Stimulated activated CD4-positive, alpha-beta T cell treated with anti-CD3 and anti-CD28 coated beads, Interleukin-15, amount 100 ng/mL, for 24 hours (primary cell): ENCODE results near the gene AKNA.

Experiments used
- DNase-seq: peaks from one replicate; pipeline ENCODE4 v3.0.0-alpha.2; 2020

Gene AKNA, protein sequence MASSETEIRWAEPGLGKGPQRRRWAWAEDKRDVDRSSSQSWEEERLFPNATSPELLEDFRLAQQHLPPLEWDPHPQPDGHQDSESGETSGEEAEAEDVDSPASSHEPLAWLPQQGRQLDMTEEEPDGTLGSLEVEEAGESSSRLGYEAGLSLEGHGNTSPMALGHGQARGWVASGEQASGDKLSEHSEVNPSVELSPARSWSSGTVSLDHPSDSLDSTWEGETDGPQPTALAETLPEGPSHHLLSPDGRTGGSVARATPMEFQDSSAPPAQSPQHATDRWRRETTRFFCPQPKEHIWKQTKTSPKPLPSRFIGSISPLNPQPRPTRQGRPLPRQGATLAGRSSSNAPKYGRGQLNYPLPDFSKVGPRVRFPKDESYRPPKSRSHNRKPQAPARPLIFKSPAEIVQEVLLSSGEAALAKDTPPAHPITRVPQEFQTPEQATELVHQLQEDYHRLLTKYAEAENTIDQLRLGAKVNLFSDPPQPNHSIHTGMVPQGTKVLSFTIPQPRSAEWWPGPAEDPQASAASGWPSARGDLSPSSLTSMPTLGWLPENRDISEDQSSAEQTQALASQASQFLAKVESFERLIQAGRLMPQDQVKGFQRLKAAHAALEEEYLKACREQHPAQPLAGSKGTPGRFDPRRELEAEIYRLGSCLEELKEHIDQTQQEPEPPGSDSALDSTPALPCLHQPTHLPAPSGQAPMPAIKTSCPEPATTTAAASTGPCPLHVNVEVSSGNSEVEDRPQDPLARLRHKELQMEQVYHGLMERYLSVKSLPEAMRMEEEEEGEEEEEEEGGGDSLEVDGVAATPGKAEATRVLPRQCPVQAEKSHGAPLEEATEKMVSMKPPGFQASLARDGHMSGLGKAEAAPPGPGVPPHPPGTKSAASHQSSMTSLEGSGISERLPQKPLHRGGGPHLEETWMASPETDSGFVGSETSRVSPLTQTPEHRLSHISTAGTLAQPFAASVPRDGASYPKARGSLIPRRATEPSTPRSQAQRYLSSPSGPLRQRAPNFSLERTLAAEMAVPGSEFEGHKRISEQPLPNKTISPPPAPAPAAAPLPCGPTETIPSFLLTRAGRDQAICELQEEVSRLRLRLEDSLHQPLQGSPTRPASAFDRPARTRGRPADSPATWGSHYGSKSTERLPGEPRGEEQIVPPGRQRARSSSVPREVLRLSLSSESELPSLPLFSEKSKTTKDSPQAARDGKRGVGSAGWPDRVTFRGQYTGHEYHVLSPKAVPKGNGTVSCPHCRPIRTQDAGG (N-terminal part only)

DNA sequence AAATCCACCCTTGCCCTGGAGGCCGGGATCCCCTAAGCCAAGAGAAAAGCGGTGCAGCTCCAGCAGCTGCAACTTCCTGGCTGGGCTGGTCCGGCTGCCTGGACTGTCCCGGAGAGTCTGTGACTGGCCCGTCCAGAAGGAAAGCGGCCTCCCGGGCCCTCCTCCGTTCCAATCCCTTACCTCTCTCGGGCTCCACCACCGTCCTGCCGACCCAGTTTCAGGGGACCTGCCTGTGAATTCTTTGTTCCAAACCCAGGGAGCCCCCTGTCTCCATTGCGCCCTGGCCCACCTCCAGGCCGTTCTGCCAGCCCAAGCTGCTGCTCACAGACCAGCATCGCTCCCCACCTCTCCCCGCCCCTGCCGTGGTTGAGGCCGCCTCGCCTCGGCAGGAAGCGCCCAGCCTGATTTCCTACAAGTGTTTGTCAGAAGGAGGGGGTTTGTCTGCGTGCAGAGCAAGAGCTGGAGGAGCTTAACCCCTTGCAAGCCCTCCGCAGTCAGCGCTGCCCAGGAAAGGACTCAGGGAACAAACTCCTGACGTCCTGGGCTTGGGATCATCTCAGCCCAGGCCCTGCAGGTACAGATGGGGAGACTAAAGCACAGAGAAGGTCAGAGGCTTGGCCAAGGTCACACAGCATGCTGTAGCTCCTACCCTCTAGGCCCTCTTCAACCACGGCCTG, at the start of gene AKNA:
TSS of gene AKNA (minus strand) at position 303 of the 677 bp plus-strand sequence. CDS start 6,649 bp downstream, outside the sequence.
- peak; percentile 88 for DNase-seq

DNA sequence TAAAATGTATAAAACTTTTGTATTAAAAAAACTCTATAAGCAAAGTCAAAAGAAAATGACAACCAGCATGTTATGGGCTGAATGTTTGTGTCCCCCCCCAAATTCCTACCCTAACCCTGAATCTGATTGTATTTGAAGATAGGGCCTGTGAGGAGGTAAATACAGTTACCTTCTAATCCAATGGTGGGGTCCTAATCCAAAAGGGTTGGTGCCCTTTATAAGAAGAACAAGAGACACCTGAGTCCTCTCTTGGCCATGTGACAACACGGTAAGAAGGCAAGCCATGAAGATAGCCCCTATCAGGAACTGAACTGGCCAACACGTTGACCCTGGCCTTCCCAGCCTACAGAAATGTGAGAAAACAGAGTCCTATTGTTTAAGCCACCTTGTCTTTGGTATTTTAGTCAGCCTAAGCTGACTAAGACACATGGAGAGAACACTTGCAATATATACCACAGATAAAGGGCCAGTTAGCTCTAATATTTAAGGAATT, 49.7 kb upstream of the AKNA start:
- no peak for DNase-seq

DNA sequence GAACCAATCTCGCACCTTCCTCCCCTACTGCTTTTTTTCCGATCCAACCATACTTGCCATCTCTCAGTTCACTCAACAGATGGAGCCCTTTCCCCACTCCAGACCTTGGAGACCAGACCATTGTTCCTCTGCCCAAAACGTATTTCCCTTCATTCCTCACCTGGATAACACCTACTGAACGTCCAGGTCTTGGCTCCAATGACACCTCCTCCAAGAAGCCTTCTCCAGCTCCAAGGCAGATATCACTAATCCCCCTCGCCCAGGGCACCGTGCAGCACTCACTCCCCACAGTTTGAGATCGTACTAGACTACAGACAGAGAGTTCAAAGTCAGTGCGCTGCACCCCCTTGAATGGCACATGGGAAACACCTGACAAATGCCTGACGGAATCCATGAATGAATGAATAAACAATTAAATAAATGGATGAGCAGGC, 47.1 kb upstream of the AKNA start:
- DNase-seq, result peak; percentile 9

DNA sequence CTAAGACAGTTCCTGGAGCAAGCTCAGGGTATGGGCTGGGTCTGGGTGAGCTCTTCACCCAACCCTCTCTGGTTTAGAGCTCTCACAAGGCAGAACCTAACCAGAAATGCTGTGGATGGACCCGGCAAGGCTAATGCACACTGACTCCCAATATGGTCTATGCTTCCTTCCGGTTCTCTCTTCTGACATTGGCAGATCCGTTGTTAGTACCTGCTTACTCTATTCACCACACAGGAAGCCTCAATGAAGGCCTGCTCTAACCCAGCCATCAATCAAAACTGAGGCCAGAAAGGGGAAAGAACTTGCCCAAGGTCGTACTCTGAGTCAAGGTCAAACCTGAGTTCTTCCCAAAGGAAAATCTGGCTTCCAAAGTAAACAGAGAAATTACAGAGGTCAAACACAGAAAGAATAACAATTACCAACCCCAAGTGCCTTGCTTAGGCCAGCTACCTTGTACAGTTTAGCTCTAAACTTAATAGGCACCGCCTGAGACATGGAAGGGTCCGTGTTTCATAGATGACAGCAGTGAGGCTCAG, 46.0 kb upstream of the AKNA start:
- no peak for DNase-seq

DNA sequence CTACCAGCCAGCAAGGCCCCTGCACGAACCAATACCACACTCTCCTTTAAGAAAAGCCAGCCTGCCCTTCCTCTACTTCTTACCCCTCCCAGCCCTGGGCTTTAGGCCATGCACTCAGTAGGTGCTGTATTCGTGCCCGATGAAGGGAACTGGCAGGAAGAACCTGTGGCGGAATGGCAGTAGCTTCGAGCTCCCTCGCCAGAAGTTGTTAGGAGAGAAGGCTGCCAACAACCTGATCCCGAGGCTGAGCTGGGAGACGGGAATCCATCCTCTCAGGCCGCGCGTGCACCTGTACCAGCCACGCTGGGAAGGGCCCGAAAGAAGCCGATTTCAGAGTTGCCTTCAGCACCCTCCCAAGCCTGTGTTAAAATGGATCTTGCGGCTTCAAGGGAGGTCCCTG, 45.3 kb upstream of the AKNA start:
- no peak for DNase-seq

DNA sequence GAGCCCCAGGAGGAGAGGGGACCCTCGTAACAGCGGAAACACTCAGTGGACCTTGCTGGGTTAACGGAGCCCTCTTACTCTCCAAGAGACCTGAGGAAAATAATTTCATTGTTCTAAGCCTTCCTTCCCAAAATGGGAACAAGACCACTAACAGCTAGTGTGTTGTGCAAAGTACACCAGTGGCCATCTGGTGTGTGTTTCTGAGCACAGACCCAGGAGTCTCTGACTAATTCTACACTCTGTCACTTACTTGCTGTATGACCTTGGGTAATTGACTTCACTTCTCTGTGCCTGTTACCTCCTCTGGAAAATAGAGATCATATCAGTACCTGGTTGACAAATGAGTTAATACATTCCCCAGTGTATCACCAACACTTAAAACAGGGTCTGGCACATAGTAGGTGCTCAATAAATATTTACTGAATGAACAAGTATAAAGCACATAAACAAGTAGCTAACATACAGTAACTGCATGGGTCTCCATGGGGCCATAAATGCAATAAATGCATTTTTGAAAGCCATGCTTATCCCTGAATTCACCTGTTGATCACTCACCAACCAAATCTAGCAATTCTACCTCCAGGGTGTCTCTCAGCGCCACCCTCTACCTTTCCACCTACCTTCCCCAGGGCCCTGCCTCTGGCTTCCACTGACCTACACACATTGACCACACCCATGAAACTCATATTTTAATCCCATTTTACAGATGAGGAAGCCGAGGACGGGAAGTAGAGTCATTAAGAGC, 44.7 kb upstream of the AKNA start:
- DNase-seq, result no peak

DNA sequence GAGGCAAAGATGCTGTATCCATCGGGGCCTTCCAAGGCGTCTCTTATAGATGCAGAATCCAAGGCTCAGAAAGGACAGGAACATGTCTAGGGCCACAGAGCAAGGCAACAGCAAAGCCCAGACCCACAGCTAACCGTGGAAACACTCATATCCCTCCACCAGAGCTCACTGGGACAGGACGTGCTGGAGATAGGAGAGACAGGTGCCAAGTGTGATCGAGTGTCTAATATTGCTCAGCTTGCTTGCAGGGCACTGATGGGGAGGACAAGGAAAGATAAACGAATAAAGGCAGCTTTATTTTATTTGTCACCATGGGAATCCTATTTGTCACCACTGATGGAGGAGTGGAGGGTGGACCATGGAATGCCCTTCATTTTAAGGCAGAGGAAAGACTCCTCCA, 44.0 kb upstream of the AKNA start:
- no peak for DNase-seq

DNA sequence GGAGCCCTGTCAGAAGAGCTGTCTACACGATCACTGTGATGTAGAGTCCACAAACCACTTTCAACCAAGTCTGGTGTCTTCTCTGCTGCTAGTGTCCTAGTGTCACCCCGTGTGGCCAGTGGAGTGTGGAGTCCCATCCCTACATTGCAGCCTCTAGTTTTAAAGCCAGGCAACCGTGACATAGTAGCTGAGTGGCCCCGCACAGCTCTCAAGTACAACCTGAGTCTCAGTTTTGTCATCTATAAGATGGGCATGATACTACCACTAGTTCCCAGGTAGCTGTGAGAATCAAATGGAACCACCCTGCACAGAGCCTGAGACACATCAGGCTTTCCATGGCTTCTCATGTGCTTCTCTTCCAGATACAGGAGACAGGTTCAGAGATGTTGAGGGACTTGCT, 43.2 kb upstream of the AKNA start:
- DNase-seq, result no peak

DNA sequence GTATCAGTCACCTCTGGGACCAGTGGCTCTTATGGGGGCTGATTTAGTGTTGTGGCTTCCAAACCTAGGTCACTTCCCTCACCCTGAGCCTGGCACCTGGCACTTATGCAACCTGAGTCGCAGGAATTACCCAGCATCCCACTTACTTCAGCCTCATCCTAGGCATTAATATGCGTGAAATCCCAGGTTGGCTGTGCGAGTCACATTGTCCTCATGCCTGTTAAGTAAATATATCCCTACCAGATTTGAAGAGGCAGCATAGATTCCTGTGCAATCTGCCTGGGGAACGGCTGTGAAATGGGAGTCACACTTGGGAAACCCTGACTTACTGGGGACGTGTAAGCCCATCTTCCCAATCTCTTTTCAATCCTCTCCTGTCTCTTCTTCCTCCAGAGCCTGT, 42.7 kb upstream of the AKNA start:
- DNase-seq, result no peak

DNA sequence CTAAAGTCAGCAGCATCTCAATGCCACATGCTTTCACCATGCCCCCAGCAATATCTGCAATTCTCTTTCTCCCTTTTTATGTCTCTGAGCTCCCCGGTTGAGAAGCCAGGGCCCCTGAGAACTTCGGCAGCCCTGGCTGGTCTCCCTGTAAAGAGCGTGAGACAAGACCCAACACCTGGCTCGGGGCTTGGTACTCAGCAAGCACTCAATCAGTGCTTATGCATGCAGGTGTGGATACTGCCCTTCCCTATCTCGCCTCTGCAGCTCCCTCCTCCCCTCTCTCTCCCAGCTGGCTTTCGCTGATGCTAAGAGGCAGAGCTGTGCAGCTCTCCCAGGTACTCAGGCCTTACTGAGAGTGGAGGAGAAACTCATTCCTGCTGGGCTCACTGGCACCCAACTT, 41.7 kb upstream of the AKNA start:
- DNase-seq, result no peak

DNA sequence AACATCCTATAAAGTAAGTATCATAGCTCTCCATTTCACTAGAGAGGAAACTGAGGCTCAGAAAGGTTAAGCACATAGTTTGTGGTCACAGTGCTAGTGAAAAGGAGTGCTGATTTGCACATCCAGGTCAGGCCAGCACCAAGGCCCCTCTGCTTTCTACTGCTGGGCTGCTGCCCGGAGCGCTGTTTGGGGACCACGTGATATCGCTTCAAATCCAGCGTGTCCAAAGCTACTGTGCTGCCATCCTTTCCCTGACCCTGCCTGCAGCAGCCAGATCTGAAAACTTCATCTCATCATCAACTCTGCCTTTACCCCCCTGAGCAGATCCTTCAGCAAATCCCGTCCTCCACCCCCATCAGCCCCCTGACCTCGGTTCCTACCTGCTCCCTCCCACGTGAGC, 40.7 kb upstream of the AKNA start:
- no peak for DNase-seq

DNA sequence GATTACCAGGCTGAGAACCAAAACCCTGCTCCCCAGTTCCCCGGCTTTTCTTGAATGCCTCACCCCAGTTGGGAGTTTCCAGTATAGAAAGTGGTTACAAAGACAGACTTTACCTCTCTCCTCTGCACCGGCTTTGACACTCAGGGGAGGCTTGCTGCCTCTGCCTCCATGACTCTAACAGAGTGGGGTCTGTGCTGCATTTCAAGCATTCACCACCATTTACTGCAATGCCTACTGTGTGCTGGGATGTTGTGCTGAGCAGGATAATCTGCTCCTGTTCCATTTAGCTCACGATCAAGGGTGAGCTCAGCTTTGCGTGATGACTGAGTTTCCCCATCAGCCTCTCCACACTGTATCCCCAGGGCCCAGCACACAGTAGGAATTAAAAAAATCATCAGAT, 39.9 kb upstream of the AKNA start:
- no peak for DNase-seq

DNA sequence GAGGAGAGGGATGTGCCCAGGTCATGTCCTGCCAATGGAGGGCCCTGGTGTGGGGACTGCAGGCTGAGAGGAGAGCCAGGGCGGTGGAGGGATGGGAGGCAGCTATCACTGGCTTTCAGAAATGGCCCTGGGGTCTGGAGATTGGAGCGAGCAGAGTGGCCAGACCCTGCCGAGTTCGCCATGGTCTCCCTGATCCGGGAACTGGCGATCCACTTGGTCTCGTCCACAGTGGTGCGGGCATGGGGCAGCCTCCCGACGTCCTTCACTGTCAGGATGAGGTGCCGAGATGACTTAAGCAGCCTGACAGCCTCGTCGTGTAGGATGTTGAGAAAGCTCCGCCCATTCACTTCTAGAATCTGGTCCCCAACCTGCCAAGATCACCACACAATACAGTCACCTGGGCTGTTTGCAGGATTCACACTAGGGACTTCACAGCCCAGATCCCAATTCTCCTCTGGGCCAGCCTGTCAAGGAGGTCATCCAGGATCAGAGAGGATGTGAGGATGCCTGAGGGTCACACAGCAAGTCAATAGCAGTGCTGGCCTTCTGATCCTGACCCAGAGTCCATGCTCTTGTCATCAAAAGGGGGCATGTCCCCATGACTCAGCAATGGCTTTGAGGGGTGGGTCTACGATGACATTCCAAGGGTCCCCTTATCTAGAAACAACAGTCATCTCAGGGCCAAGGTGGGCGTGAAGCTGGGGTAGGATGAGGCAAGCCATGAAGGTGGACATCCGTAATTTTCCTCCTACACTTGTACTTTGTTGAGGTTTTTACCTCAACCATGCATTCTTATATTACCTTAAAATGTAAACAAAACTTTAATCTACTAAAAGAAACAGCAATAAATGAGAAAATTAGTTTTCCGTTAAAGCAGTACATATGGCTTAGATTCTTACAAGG, 38.5 kb upstream of the AKNA start:
- DNase-seq, result no peak

DNA sequence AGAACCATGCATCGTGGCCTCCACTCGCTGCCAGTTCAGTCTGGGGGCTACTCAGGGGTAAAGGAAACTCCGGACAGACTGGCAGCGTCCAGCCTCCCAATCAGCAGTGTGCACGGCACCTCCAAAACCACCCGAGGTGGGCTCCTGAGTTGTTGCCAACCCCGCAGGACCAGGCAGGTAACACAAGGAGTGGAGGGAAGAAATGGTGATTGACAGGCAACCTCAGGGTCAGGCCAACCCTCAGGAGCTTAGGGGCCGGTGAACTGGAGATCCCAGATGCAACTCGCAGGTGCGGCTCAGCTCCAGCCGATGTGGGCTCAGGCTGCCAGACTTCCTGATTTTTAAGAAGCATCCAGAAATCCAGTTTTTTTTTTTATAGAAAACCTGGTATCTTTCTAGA, 37.3 kb upstream of the AKNA start:
- DNase-seq, result no peak

DNA sequence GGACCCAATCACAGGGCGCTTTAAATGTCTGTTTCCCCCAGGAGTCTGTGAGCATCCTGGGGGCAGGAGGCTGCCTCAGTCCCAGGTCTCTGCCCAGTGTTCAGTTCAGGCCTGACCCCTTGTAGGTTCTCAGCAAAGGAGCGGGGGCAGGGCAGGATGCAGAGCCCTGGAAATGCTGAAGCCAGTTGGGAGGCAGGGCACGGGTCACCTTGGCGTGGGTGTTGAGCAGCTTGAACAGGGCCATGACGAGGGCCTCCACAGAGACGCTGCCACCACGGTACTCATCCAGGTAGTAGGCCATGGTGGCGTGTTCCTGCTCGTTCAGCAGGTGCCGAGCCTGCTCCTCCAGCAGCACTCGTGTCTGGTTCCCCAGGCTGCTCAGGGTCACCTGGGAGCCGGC, 36.3 kb upstream of the AKNA start:
- no peak for DNase-seq

DNA sequence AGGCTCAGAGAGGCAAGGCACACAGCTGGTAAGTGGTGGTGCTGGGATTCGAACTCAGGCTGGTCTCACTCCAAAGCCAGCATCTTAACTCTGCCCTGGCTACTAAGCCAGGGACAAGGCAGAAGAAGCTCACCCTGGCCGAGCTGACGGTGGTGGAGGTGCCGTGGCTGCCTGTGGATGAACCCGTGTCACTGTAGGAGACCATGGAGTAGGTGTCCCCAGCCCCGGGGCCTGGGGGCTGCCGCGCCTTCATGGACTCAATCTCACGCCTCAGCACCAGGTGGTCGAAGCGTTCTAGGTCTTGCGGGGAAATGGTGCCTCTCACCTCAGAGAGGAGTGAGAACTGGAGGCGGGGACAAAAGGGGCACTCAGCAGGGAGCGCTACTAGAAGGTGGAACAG, 35.4 kb upstream of the AKNA start:
- no peak for DNase-seq

DNA sequence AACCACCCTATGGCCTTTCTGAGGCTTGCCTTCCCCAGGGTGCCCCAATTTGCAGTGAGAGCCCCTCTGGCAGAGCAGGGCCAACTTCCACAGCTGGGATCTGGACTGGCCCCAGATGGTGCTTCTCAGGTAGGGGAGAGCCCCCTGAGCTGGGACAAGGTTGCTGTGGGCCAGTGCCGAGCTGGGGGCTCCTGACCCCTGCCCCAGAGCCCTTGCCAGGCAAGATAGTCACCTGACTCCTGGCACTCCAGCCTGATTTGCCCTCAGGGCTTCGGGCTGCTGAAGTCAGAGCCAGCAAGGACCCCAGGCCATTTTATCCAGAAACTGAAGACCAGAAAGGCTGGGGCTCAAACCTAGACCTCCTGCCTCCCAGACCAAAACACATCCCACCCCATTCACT, 33.4 kb upstream of the AKNA start:
- no peak for DNase-seq

DNA sequence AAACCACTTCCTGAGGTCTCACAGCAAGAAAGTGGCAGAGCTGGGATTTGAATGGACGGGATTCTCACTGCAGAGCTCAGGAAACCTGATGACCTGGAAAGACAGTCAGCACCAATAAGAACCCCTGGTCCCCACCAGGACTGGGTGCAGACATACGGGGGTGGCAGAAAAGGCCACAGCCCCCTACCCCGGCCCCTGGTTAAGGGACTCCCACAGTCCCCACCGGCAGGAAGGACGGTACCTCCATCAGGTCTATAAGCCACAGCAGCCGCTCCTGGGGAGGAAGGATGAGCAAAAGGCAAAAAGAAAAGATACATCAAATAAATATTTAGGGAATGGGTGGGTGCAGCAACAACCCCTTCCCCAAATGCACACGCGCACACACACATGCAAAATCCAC, 32.0 kb upstream of the AKNA start:
- no peak for DNase-seq

DNA sequence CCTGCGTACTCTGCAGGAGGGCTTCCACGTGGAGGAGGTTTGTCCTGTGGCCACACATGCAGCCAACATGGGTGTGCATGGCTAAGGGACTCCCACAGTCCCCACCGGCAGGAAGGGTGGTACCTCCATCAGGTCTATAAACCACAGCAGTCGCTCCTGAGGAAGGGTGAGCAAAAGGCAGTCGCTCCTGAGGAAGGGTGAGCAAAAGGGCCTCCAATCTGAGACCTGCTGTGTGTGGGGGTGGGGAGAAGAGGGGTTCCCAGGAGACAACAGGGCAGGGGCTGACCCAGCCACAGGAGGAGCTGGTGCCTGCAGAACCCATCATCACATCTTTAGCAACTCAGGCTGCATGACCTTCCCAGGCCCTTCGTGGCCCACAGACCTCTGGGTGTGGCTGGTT, 30.3 kb upstream of the AKNA start:
- DNase-seq, result no peak

DNA sequence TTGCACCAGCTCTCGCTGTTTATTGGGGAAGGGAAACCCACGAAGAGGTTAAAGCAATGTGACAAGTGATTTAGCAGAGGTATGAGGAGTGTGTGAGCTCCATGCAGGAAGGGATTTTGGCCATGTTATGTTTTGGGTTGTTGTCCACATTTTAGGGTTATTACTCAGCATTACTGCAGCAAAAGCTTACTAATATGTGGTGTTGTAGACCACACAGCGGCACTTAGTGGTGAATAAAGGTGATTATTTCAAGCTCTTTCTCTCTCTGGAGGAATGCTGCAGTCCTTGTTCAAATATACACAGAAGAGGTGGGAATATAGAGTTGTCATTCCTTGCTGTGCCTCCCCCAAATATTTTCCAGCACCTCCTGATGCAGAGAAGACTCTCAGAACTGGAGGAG, 29.7 kb upstream of the AKNA start:
- DNase-seq, result no peak
